Stomach smooth muscle (tissue), 2 donors: ENCODE data around the gene JDP2.

Experiments used
- H3K27ac ChIP-seq: one replicate; pipeline ENCODE4 v1.7.0; 2013; ENCODE audit warnings: mild to moderate bottlenecking, low read length, inconsistent platforms
- H3K27me3 ChIP-seq, 2 donors: one replicate each; pipeline ENCODE4 v1.7.0; 2013; ENCODE audit warnings: low read length in 2 of 2; ENCODE audit not compliant: insufficient read depth in 2 of 2, control insufficient read depth in 1 of 2
- H3K36me3 ChIP-seq, 2 donors: one replicate each; pipeline ENCODE4 v1.7.0; 2013; ENCODE audit warnings: low read length in 2 of 2; ENCODE audit not compliant: control insufficient read depth in 2 of 2, insufficient read depth in 2 of 2
- H3K4me1 ChIP-seq: one replicate; pipeline ENCODE4 v1.7.0; 2013; ENCODE audit warnings: low read length; ENCODE audit not compliant: control insufficient read depth, insufficient read depth
- H3K4me3 ChIP-seq, 2 donors: one replicate each; pipeline ENCODE4 v1.7.0; 2013; ENCODE audit warnings: low read length in 2 of 2
- H3K9ac ChIP-seq, 2 donors: one replicate each; pipeline ENCODE4 v1.7.0; 2013; ENCODE audit warnings: low read length in 2 of 2, mild to moderate bottlenecking in 1 of 2
- H3K9me3 ChIP-seq, 2 donors: one replicate each; pipeline ENCODE4 v1.7.0; 2013; ENCODE audit warnings: low read length in 2 of 2; ENCODE audit not compliant: control insufficient read depth in 2 of 2
- donor health status: healthy.
- donor health status: Pancreatic carcinoma.

JDP2 gene

DNA sequence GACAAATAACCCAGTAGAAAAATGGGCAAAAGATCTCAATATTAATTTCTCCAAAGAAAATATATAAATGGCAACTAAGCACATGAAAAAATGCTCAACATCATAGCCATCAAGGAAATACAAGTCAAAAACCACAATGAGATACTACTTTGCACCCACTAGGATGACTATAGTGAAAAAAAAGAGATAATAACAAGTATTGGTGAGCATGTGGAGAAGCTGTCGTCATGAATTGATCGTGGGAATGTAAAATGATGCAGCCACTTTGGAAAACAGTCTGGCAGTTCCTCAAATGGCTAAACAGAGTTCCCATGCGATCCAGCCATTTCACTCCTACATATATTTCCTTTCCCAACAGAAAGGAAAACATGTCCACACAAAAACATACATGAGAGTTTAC is 18.1 kb downstream of the JDP2 start:
- Histone ChIP-seq H3K36me3 (peaks cover 0 to 19% of the 10 kb centered on the region in 2 donors), H3K4me3 (no peak overlapping the region), H3K4me1 (peaks cover 44% of the 10 kb centered on the region), H3K9ac (no peak overlapping the region), H3K27me3 (no peaks in the 10 kb centered on the region), H3K9me3 (no peaks in the 10 kb centered on the region), H3K27ac (no peak overlapping the region)

DNA sequence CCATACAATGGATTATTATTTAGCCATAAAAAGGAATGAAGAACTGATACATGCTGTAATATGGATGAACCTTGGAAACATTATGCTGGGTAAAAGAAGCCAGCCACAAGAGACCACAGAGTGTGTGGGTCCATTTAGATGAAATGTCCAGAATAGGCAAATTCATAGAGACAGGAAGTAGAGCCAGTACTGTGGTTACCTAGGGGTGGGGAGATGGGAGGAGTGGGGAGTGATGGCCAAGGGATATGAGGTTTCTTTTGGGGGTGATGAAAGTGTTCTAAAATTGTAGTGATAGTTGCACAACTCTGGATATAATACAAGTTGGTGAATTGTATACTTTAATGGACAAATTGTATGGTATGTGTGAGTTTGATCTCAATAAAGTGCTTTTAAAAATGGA is 18.6 kb downstream of the JDP2 start:
- no peak overlapping the region for H3K9ac ChIP-seq
- no peaks in the 10 kb centered on the region for H3K27me3 ChIP-seq
- peaks cover 0 to 19% of the 10 kb centered on the region in 2 donors for H3K36me3 ChIP-seq
- no peak overlapping the region for H3K27ac ChIP-seq
- H3K4me1 ChIP-seq = peaks cover 43% of the 10 kb centered on the region
- no peaks in the 10 kb centered on the region for H3K9me3 ChIP-seq
- H3K4me3 ChIP-seq = no peak overlapping the region

DNA sequence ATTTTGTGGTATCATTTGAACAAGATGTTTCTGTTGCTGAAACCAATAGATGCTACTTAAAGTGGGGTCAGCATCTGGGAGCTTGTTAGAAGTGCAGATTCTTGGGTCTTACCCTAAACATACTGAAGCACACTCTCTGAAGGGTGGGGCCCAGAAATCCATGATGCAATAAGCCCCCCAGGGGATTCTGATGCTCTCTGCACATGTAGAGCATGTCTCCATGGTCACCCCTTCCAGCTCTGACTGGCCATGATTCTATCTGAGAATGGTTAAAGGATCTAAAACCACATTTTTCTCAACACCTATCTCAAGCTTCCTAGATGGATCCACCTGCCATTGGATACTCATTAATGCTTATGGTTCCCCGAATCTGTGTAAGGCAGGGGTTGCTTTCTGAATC is 20.4 kb downstream of the JDP2 start:
- H3K9ac ChIP-seq = no peak overlapping the region
- peaks cover 0 to 15% of the 10 kb centered on the region in 2 donors for H3K36me3 ChIP-seq
- peaks cover 53% of the 10 kb centered on the region for H3K4me1 ChIP-seq
- H3K9me3 ChIP-seq = no peaks in the 10 kb centered on the region
- no peaks in the 10 kb centered on the region for H3K27me3 ChIP-seq
- peak overlapping the region; percentile 53 for H3K27ac ChIP-seq
- H3K4me3 ChIP-seq = no peak overlapping the region

DNA sequence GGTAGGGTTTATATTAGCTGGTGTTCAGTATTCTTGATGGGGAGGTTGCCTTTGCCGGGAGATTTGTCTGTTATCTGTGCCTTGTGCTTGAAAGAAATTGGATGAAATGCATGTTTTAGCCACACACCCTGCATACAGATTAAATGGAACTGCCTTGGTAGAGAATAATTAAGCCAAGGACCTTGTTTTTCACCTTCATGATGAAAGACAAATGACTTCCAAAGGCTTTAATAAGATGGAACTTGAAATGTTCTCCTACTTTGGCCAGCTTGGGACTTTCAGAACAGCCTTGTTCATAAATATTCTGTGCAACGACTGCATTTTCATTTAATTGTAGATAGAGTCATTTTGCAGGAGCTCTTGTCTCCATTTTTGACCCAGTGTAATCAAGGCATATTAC is 21.2 kb downstream of the JDP2 start:
- Histone ChIP-seq H3K9me3 (no peaks in the 10 kb centered on the region), H3K4me1 (peaks cover 59% of the 10 kb centered on the region), H3K9ac (no peak overlapping the region), H3K4me3 (no peak overlapping the region), H3K36me3 (peaks cover 0 to 15% of the 10 kb centered on the region in 2 donors), H3K27ac (peak overlapping the region; percentile 53), H3K27me3 (no peaks in the 10 kb centered on the region)

DNA sequence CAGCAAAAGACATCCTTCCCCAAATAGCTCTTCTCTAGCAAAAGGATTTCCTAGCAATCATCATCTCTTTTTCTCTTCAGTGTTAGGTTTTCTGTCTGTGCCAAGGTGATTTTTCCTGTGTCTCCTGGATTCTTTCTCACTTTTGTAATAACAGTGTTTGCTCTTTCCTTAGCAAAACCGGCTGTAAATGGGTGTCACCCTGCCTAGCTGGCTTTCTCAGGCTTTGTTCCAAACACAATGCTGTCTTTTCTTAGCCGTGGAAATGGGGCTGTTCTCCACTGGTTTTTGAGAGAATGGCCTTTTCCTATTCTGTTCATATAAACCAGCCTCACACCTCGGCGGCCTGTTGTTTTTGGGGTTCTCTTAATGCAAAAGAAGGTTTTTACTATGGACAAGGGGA is 21.9 kb downstream of the JDP2 start:
- no peaks in the 10 kb centered on the region for H3K9me3 ChIP-seq
- peaks cover 66% of the 10 kb centered on the region for H3K4me1 ChIP-seq
- H3K9ac ChIP-seq = peak overlapping the region in 1 of 2 donors; percentile 42
- H3K27ac ChIP-seq = peak overlapping the region; percentile 50
- H3K36me3 ChIP-seq = peaks cover 0 to 11% of the 10 kb centered on the region in 2 donors
- H3K4me3 ChIP-seq = peak overlapping the region in 1 of 2 donors; percentile 29
- no peaks in the 10 kb centered on the region for H3K27me3 ChIP-seq

DNA sequence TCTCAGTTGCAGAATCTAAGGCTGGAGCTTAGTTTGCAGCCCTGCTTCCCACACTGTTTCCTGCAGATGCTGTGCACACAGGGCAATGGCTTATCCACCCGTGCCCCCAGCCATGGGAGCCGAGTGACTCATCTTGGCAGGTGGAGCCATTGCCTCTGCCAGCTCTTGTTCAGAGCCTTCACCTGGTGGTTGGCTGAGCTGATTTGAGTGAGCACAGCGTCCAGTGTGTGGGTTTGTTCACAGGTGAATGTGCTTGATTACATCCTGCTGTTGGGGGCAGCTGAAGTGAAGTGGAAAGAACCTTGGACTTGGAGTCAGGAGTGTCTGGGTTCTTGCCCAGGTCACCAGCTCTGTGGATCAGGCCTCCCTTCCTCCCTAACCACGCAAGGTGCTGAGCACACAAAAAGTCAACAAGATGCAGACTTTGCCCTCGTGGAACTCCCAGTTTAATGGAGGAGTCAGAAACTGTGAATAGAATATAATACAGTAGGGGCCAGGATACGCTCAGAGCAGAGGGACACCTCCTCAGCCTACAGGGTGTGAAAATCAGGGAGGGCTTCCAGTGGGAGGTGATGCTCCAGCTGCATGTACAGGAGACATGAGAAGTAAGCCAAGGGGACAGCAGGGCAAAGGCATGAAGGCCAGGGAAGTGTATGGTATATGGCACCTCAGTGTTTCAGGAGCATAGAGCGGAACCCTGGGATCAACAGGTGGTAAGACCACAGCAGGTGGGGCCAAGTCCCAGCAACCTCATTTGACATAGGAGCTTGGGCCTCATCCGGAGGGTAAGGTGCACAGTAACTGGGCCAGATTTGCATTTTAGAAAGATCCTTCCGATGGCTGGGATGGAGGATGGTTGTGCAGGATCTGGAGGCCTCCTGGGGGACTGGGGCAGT is 22.8 kb downstream of the JDP2 start:
- peaks cover 0 to 4% of the 10 kb centered on the region in 2 donors for H3K36me3 ChIP-seq
- no peak overlapping the region for H3K9ac ChIP-seq
- no peaks in the 10 kb centered on the region for H3K27me3 ChIP-seq
- peaks cover 75% of the 10 kb centered on the region for H3K4me1 ChIP-seq
- H3K9me3 ChIP-seq = no peaks in the 10 kb centered on the region
- peak overlapping the region in 1 of 2 donors; percentile 29 for H3K4me3 ChIP-seq
- peak overlapping the region; percentile 50 for H3K27ac ChIP-seq

DNA sequence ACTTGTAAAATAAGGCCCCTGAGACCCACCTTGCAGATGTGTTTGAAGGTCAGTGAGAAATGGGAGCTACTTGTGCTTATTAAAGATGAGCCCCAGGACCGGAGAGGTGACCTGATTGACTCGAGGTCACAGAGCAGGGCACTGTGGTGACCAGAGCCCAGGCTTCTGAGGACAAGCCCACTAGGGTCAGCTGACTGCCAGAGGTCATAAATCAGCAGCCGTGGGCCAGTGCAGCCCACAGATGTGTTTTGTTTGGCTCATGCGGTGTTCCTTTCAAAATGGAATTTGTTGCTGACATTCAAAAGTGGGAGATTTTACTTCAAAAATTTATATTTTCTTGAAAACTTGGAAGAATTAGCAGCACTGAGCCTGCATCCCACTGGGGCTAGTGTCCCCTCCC is 24.5 kb downstream of the JDP2 start:
- H3K27ac ChIP-seq = peak overlapping the region; percentile 82
- H3K4me3 ChIP-seq = peak overlapping the region in 1 of 2 donors; percentile 22
- no peaks in the 10 kb centered on the region for H3K9me3 ChIP-seq
- peaks cover 0 to 5% of the 10 kb centered on the region in 2 donors for H3K36me3 ChIP-seq
- H3K4me1 ChIP-seq = peaks cover 92% of the 10 kb centered on the region
- H3K27me3 ChIP-seq = no peaks in the 10 kb centered on the region
- no peak overlapping the region for H3K9ac ChIP-seq

DNA sequence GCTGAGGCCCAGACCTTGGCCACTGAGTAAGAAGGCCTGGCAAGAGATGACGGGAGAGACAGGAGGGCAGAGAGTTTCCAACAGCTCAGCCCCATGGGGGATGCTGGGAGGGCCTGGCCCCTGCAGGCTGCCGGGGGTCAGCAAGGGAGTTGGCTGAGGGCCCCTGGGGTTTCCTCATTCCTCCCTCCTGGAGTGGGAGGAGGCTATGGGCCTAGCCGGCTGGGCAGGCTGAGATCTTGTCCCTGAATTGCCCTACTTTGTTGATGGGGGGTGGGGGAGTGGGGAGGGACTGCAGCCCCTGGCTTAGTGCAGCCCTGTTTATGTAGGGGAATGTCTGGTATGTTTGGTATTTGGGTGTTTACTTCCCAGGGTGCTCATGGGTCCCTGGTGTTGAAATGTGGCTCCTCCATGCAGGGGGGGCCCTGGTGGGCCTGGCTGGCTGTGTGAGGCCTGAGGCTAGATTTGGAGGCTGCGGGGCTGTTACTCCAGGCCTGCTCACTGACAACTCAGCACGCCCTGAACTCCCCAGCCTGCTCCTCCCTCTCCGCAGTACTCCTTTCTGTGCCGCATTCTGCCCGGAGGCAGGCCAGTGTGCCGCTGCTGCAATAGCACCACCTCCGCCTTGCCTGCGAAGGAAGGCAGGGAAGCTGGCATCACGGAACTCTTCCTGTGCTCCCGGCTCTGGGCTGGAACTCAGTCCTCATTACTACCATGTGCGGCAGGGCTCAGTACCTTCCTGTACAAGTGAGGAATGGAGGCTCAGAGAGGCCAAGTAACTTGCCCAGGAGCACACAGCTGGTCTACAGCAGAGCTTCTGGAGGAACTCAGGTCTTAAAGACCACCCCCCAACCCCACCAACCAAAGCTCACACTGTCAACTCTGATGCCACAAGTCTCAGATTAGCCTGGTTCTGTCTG is 25.3 kb downstream of the JDP2 start:
- Histone ChIP-seq H3K9me3 (no peaks in the 10 kb centered on the region), H3K36me3 (peaks cover 0 to 5% of the 10 kb centered on the region in 2 donors), H3K4me3 (peak overlapping the region in 1 of 2 donors; percentile 47), H3K4me1 (peaks cover 96% of the 10 kb centered on the region), H3K27me3 (no peaks in the 10 kb centered on the region), H3K27ac (peak overlapping the region; percentile 82), H3K9ac (peak overlapping the region; percentile 54 to 62)

DNA sequence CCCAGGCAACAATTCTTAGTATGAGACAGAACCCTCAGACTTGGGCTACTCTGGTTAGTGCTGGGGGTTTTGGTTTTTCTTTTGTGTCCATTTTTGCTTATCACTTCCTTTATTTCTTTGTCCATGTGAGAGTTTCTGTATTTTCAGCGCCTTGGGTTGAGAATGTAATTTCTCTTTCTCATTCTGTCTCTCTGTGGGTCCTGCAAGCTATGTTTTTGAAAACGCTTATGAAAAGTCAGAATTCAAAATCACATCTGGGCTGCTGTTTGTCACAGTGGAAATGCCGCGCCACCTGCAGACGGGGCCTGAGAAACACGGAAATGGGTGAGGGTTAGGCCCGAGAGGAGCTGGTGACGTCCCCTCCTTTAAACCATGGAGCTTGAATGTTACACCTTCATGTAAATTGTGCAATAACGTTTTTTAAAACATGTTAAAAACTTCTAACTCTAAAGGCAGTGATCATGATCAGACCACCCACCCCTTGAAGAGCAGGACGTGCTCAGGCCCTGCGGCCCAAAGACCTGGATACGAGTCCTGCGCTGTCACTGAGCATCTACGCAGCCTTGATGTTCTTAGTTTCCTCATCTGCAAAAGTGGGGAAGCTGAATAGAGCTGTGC is 26.1 kb downstream of the JDP2 start:
- H3K9ac ChIP-seq = peak overlapping the region; percentile 13 to 54
- no peaks in the 10 kb centered on the region for H3K9me3 ChIP-seq
- H3K4me3 ChIP-seq = peak overlapping the region in 1 of 2 donors; percentile 47
- H3K27me3 ChIP-seq = no peaks in the 10 kb centered on the region
- peaks cover 92% of the 10 kb centered on the region for H3K4me1 ChIP-seq
- H3K36me3 ChIP-seq = peaks cover 0 to 4% of the 10 kb centered on the region in 2 donors
- peak overlapping the region; percentile 82 for H3K27ac ChIP-seq

DNA sequence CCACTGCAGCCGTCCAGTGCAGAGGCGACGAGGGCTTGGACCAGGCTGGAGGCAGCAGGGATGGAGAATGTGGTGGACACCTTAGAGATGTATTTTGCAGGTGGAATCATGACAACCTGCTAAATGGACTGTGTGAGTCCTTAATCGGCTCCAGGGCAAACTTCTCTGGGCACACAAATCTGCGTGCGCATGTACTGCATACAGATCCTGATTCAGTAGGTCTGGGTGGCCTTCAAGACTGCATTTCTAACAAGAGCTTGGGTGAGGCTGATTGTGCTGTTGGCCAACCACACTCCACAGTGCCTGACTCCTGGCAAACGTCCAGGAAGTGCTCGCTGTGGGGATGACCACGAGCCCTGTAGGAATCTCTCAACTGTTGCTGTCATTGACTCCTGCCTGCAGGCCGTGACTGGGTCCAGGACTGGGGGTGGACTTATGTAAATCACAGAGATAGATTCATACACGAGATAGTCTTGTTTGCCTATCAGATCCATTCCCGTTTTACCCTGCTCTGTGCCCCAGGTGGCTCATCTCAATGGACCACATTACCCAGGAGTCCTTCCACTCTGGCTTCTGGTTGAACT is 27.2 kb downstream of the JDP2 start:
- peaks cover 0 to 4% of the 10 kb centered on the region in 2 donors for H3K36me3 ChIP-seq
- H3K4me3 ChIP-seq = peak overlapping the region in 1 of 2 donors; percentile 29
- no peaks in the 10 kb centered on the region for H3K9me3 ChIP-seq
- H3K27me3 ChIP-seq = no peaks in the 10 kb centered on the region
- H3K4me1 ChIP-seq = peaks cover 90% of the 10 kb centered on the region
- peak overlapping the region in 1 of 2 donors; percentile 13 for H3K9ac ChIP-seq
- peak overlapping the region; percentile 31 for H3K27ac ChIP-seq
